HEK293T (cell line): ENCODE measurements around the gene KLHL36.

Source experiments
- ARNT ChIP-seq: fragments of 450-650 bp; IDR thresholded peaks from 2 replicates; pipeline ENCODE4 v1.6.1; 2017; ENCODE audit warnings: mild to moderate bottlenecking
- BHLHE40 ChIP-seq: fragments of 450-650 bp; IDR thresholded peaks from 2 replicates; pipeline ENCODE4 v1.6.1; 2016; ENCODE audit warnings: mild to moderate bottlenecking, moderate library complexity, borderline replicate concordance
- HDGF ChIP-seq: fragments of 450-650 bp; IDR thresholded peaks from 2 replicates; pipeline ENCODE4 v1.6.1; 2017; ENCODE audit warnings: antibody characterized with exemption, borderline replicate concordance
- SUZ12 ChIP-seq: fragments of 450-650 bp; IDR thresholded peaks from 2 replicates; pipeline ENCODE4 v1.6.1; 2016; ENCODE audit warnings: mild to moderate bottlenecking

- TF ChIP-seq HDGF, result no peak
- no peak for TF ChIP-seq BHLHE40
- TF ChIP-seq ARNT, result no peak
- no peak for TF ChIP-seq SUZ12
Observed at GRCh38 chr16:84685210-84685609, 36.9 kb downstream of the KLHL36 start.
